HepG2 (cell line): Measurements from ENCODE around the gene H6PD. TPM values are rescaled to one million over a fixed set of nuclear protein-coding genes. Genes with fewer than 3 reads are reported as not detected.

Experiments
- AGO1 ChIP-seq: fragments of 200-400 bp; formaldehyde crosslinking; IDR thresholded peaks from 2 replicates; pipeline ENCODE4 v1.6.1; 2017; ENCODE audit warnings: mild to moderate bottlenecking, low read depth, low read length, moderate library complexity; ENCODE audit not compliant: poor library complexity, severe bottlenecking
- CCAR2 ChIP-seq: fragments of 200-400 bp; formaldehyde crosslinking; optimal IDR thresholded peaks from 2 replicates; pipeline ENCODE3; 2018; ENCODE audit warnings: low read depth, mild to moderate bottlenecking, low read length, moderate library complexity
- DPF2 ChIP-seq: sonication (generic); formaldehyde crosslinking; IDR thresholded peaks from 2 replicates; pipeline ENCODE4 v1.4.0; 2020; ENCODE audit warnings: mild to moderate bottlenecking, low read depth, missing genetic modification reagents, borderline replicate concordance
- EED ChIP-seq: sonication (generic); formaldehyde crosslinking; IDR thresholded peaks from 2 replicates; pipeline ENCODE4 v1.5.0; 2020; ENCODE audit warnings: mild to moderate bottlenecking, missing genetic modification reagents
- FLYWCH1 ChIP-seq: sonication (generic); formaldehyde crosslinking; IDR thresholded peaks from 2 replicates; pipeline ENCODE4 v1.8.1; 2023; ENCODE audit warnings: mild to moderate bottlenecking, missing genetic modification reagents
- FOXM1 ChIP-seq: sonication (generic); formaldehyde crosslinking; IDR thresholded peaks from 2 replicates; pipeline ENCODE4 v1.5.0; 2020; ENCODE audit warnings: missing genetic modification reagents
- MXI1 ChIP-seq: IDR thresholded peaks from 3 replicates; pipeline ENCODE4 v1.6.1; 2012; ENCODE audit warnings: low read depth, low read length, inconsistent platforms, borderline replicate concordance
- NFE2 ChIP-seq: sonication (generic); formaldehyde crosslinking; IDR thresholded peaks from 2 replicates; pipeline ENCODE4 v1.4.0; 2020; ENCODE audit warnings: missing genetic modification reagents
- RAD51 ChIP-seq: fragments of 450-650 bp; IDR thresholded peaks from 2 replicates; pipeline ENCODE4 v1.6.1; 2016; ENCODE audit warnings: borderline replicate concordance
- RFX5 ChIP-seq: IDR thresholded peaks from 2 replicates; pipeline ENCODE4 v1.6.1; 2011; ENCODE audit warnings: low read depth, low read length, improper control_type of control experiment
- SIN3A ChIP-seq: IDR thresholded peaks from 2 replicates; pipeline ENCODE4 v1.6.1; 2011; ENCODE audit warnings: low read depth, mild to moderate bottlenecking, control low read depth, low read length, borderline replicate concordance
- SOX6 ChIP-seq, 2 experiments: fragments of 450-650 bp in 1 of 2; sonication (generic) in 1 of 2; formaldehyde crosslinking in 1 of 2; IDR thresholded peaks; 2 replicates each; pipeline versions ENCODE4 v1.4.0 to v1.6.1; 2017 to 2020; ENCODE audit warnings: antibody characterized with exemption in 1 of 2, mild to moderate bottlenecking in 1 of 2, missing genetic modification reagents in 1 of 2
- TBP ChIP-seq: sonication (generic); formaldehyde crosslinking; IDR thresholded peaks from 2 replicates; pipeline ENCODE4 v1.5.0; 2020; ENCODE audit warnings: missing genetic modification reagents
- ZBED4 ChIP-seq: sonication (generic); formaldehyde crosslinking; IDR thresholded peaks from 2 replicates; pipeline ENCODE4 v1.4.0; 2020; ENCODE audit warnings: missing genetic modification reagents, borderline replicate concordance
- ZBTB2 ChIP-seq: sonication (generic); formaldehyde crosslinking; IDR thresholded peaks from 2 replicates; pipeline ENCODE4 v1.8.0; 2022; ENCODE audit warnings: low read depth, missing genetic modification reagents
- ZBTB42 ChIP-seq: sonication (generic); formaldehyde crosslinking; IDR thresholded peaks from 2 replicates; pipeline ENCODE4 v1.5.0; 2020; ENCODE audit warnings: mild to moderate bottlenecking, missing genetic modification reagents
- ZNF205 ChIP-seq: IDR thresholded peaks from 2 replicates; pipeline ENCODE4 v1.6.1; 2018; ENCODE audit warnings: missing biosample characterization, missing genetic modification reagents
- ZNF382 ChIP-seq: sonication (generic); formaldehyde crosslinking; IDR thresholded peaks from 2 replicates; pipeline ENCODE4 v1.5.0; 2020; ENCODE audit warnings: missing genetic modification reagents, mild to moderate bottlenecking, borderline replicate concordance
- ZNF607 ChIP-seq: sonication (generic); formaldehyde crosslinking; IDR thresholded peaks from 2 replicates; pipeline ENCODE4 v1.5.1; 2020; ENCODE audit warnings: missing genetic modification reagents, mild to moderate bottlenecking, borderline replicate concordance
- ZNF710 ChIP-seq: sonication (generic); formaldehyde crosslinking; IDR thresholded peaks from 2 replicates; pipeline ENCODE4 v1.5.0; 2020; ENCODE audit warnings: mild to moderate bottlenecking, missing genetic modification reagents, borderline replicate concordance
- ZNF746 ChIP-seq: sonication (generic); formaldehyde crosslinking; IDR thresholded peaks from 2 replicates; pipeline ENCODE4 v1.8.0; 2022; ENCODE audit warnings: mild to moderate bottlenecking, missing genetic modification reagents
- ZNF747 ChIP-seq: sonication (generic); formaldehyde crosslinking; IDR thresholded peaks from 2 replicates; pipeline ENCODE4 v1.8.1; 2023; ENCODE audit warnings: missing genetic modification reagents, mild to moderate bottlenecking, borderline replicate concordance
- polyA plus RNA-seq, 8 experiments: library from polyadenylated mRNA; depleted of rRNA in 3 of 8; stranded (reverse) in 7 of 8; unstranded in 1 of 8; fragments of >200 nt; fragmentation: Illumina TruSeq in 4 of 8; extraction: Trizol in 4 of 8; gene quantifications; 2 replicates each; pipeline versions ENCODE4 v1.2.1 to v1.2.3, GENCODE V29; 2011 to 2016; ENCODE audit warnings: low read depth in 4 of 8, missing spikeins in 1 of 8, mixed read lengths in 1 of 8; ENCODE audit not compliant: insufficient read depth in 1 of 8
- total RNA-seq, 5 experiments: library from RNA; depleted of rRNA; stranded (reverse); fragments of >200 nt; fragmentation: Illumina TruSeq; extraction: Trizol; gene quantifications; 2 replicates each; pipeline ENCODE4 v1.2.3, GENCODE V29; 2016; ENCODE audit warnings: low read depth in 1 of 5

The H6PD gene
- total and polyA plus RNA-seq, 2 of the 13 experiments (the other 11 are each of a cell fraction or from before 2014, with no cell fraction given) = 9.3 to 14.1 TPM

GRCh38 chr1:9249534-9250410 is 15.2 kb downstream of the H6PD start (continued):
- TF ChIP-seq ZBED4 (CRISPR knock-in tag) (no peak), ZNF747 (CRISPR knock-in tag) (peak; percentile 64; the same call in 1 of the 2 replicates), DPF2 (CRISPR knock-in tag) (0 out of 2 replicates have a peak, but pooled peaks have one; percentile 38), FLYWCH1 (CRISPR knock-in tag) (no peak), FOXM1 (CRISPR knock-in tag) (no peak), SIN3A (peak; percentile 18; the same call in 1 of the 2 replicates), ZNF607 (CRISPR knock-in tag) (no peak; the same call in 1 of the 2 replicates), EED (CRISPR knock-in tag) (no peak), ZBTB42 (CRISPR knock-in tag) (no peak; the same call in 1 of the 2 replicates), CCAR2 (no peak), ZNF746 (CRISPR knock-in tag) (peak; percentile 77; the same call in 1 of the 2 replicates), AGO1 (no peak), ZNF382 (no peak), NFE2 (CRISPR knock-in tag) (no peak), RAD51 (no peak), ZNF710 (CRISPR knock-in tag) (peak; percentile 59; the same call in 1 of the 2 replicates), ZBTB2 (no peak), SOX6 (IDR thresholded peaks at IDR 0.05) (no peak), SOX6 (CRISPR knock-in tag; IDR thresholded peaks at IDR 0.05) (peak; percentile 87), MXI1 (peak; percentile 42; the same call in 1 of the 3 replicates), TBP (CRISPR knock-in tag) (no peak), ZNF205 (CRISPR knock-in tag) (no peak), RFX5 (no peak)
